Esophagus (tissue), 2 donors: ENCODE results near the gene PHF1. TPM values are rescaled to one million over a fixed set of nuclear protein-coding genes. Genes with fewer than 3 reads are reported as not detected.

Source experiments
- H3K27ac ChIP-seq, 2 donors: one replicate each; pipeline ENCODE4 v1.5.1; 2013; ENCODE audit warnings: low read depth in 2 of 2, mild to moderate bottlenecking in 2 of 2, inconsistent platforms in 1 of 2, low read length in 1 of 2, moderate library complexity in 1 of 2
- H3K27me3 ChIP-seq, 2 donors: one replicate each; pipeline ENCODE4 v1.6.1; 2013; ENCODE audit warnings: low read length in 2 of 2, control low read depth in 1 of 2, mild to moderate bottlenecking in 1 of 2; ENCODE audit not compliant: insufficient read depth in 2 of 2, control insufficient read depth in 1 of 2
- H3K36me3 ChIP-seq, 2 donors: one replicate each; pipeline ENCODE4 v1.6.1; 2013; ENCODE audit warnings: low read length in 1 of 2; ENCODE audit not compliant: control insufficient read depth in 2 of 2, insufficient read depth in 2 of 2
- H3K4me1 ChIP-seq, 2 donors: one replicate each; pipeline ENCODE4 v1.6.1; 2013; ENCODE audit warnings: low read length in 1 of 2; ENCODE audit not compliant: control insufficient read depth in 2 of 2, insufficient read depth in 2 of 2
- H3K4me3 ChIP-seq, 2 donors: one replicate each; pipeline ENCODE4 v1.5.1; 2013; ENCODE audit warnings: low read length in 2 of 2, mild to moderate bottlenecking in 2 of 2, low read depth in 1 of 2, moderate library complexity in 1 of 2
- H3K9me3 ChIP-seq, 2 donors: one replicate each; pipeline ENCODE4 v1.6.1; 2013; ENCODE audit warnings: mild to moderate bottlenecking in 2 of 2, low read depth in 1 of 2, low read length in 1 of 2, moderate library complexity in 1 of 2; ENCODE audit not compliant: control insufficient read depth in 2 of 2, insufficient read depth in 1 of 2
- WGBS, 2 donors: extraction: QIAGEN DNeasy Blood & Tissue Kit; methylation state at CpG; one replicate each; pipeline ENCODE4 v1.1.7; 2013; 5-methylcytosine and 5-hydroxymethylcytosine counted together
- polyA plus RNA-seq, 2 donors: library from polyadenylated mRNA; stranded (reverse); fragments of 200-250 nt; gene quantifications; one replicate each; pipeline ENCODE4 v1.2.3, GENCODE V29; 2013
- donor health status: healthy with polysubstance abuse.
- donor health status: Bipolar disorder and iron deficiency.

The PHF1 gene
- polyA plus RNA-seq, 2 donors = 27.3 to 46.0 TPM

DNA sequence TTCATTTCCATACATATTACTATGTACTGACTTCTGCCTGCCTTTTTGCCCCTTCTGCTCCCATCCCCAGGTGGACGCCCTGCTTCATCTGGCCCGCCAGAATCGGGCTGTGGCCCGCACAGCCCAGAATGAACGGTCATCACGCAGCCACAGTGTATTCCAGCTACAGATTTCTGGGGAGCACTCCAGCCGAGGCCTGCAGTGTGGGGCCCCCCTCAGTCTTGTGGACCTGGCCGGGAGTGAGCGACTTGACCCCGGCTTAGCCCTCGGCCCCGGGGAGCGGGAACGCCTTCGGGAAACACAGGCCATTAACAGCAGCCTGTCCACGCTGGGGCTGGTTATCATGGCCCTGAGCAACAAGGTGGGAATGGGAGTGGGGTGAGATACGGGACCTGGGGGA is 4.7 kb upstream of the PHF1 start:
- H3K36me3 ChIP-seq = peaks cover 0 to 9% of the 10 kb centered on the region in 2 donors
- H3K27ac ChIP-seq = no peak overlapping the region
- WGBS, 2 donors = 98% methylated on average over 17 of the region's 17 CpGs
- H3K4me1 ChIP-seq = no peaks in the 10 kb centered on the region
- H3K27me3 ChIP-seq = no peaks in the 10 kb centered on the region
- H3K9me3 ChIP-seq = no peaks in the 10 kb centered on the region
- H3K4me3 ChIP-seq = no peak overlapping the region

- no peaks in the 10 kb centered on the region for H3K9me3 ChIP-seq
- peaks cover 0 to 9% of the 10 kb centered on the region in 2 donors for H3K36me3 ChIP-seq
- H3K27me3 ChIP-seq = no peaks in the 10 kb centered on the region
- no peak overlapping the region for H3K4me3 ChIP-seq
- H3K27ac ChIP-seq = no peak overlapping the region
- peaks cover 0 to 3% of the 10 kb centered on the region in 2 donors for H3K4me1 ChIP-seq
- WGBS, 2 donors = 82 to 84% methylated on average over 5 of the region's 5 CpGs
Measured at GRCh38 chr6:33407132-33407718, 3.6 kb upstream of the PHF1 start.

- 0 to 1% methylated on average over 47 to 65 of the region's 65 CpGs for WGBS, 2 donors
- Histone ChIP-seq H3K9me3 (no peaks in the 10 kb centered on the region), H3K4me1 (peaks cover 3% of the 10 kb centered on the region in 2 donors), H3K27ac (peak overlapping the region; percentile 96 to 99), H3K4me3 (peak overlapping the region; percentile 66 to 84), H3K36me3 (peaks cover 0 to 27% of the 10 kb centered on the region in 2 donors), H3K27me3 (no peaks in the 10 kb centered on the region)
Measured at GRCh38 chr6:33410050-33410710, 634 bp upstream of the PHF1 start.

GRCh38 chr6:33411632-33412005 is 805 bp downstream of the PHF1 start:
- Histone ChIP-seq H3K9me3 (no peaks in the 10 kb centered on the region), H3K27me3 (no peaks in the 10 kb centered on the region), H3K36me3 (peaks cover 5 to 29% of the 10 kb centered on the region in 2 donors), H3K4me1 (peaks cover 3 to 5% of the 10 kb centered on the region in 2 donors), H3K4me3 (peak overlapping the region; percentile 61 to 84), H3K27ac (peak overlapping the region; percentile 92 to 96)
- 47 to 54% methylated on average over 6 of the region's 6 CpGs for WGBS, 2 donors

DNA sequence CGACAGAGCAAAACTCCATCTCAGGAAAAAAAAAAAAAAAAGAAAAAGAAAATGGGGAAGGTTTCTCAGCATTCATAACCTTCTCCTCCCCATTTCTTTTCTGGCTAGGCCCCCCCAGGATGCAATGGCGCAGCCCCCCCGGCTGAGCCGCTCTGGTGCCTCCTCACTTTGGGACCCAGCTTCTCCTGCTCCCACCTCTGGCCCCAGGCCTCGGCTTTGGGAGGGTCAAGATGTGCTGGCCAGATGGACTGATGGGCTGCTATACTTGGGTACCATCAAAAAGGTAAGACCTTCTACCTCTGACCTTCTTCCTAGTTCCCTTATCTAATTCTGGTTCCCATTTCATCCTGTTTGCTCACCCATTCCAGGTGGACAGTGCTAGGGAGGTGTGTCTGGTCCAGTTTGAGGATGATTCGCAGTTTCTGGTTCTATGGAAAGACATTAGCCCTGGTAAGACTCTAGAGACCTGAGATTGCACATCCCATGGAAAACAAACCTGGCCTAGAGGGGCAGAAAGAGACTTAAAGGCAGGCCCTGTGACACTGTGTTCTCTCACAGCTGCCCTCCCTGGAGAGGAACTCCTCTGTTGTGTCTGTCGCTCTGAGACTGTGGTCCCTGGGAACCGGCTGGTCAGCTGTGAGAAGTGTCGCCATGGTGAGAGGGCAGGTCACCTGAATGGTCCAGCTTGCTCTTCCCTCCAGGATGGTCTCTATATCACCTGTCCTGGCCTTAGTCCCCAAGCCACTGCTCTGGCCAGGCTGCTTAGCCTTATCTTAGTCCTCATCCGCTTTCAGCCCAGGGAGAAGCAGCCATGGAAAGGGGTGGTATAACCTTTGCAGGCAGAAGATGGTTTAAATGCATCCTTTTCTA is 1.6 kb downstream of the PHF1 start:
- Histone ChIP-seq H3K36me3 (peaks cover 5 to 29% of the 10 kb centered on the region in 2 donors), H3K4me1 (peaks cover 3 to 5% of the 10 kb centered on the region in 2 donors), H3K27me3 (no peaks in the 10 kb centered on the region), H3K4me3 (no peak overlapping the region), H3K9me3 (no peaks in the 10 kb centered on the region), H3K27ac (no peak overlapping the region)
- 90 to 91% methylated on average over 9 to 10 of the region's 10 CpGs for WGBS, 2 donors

DNA sequence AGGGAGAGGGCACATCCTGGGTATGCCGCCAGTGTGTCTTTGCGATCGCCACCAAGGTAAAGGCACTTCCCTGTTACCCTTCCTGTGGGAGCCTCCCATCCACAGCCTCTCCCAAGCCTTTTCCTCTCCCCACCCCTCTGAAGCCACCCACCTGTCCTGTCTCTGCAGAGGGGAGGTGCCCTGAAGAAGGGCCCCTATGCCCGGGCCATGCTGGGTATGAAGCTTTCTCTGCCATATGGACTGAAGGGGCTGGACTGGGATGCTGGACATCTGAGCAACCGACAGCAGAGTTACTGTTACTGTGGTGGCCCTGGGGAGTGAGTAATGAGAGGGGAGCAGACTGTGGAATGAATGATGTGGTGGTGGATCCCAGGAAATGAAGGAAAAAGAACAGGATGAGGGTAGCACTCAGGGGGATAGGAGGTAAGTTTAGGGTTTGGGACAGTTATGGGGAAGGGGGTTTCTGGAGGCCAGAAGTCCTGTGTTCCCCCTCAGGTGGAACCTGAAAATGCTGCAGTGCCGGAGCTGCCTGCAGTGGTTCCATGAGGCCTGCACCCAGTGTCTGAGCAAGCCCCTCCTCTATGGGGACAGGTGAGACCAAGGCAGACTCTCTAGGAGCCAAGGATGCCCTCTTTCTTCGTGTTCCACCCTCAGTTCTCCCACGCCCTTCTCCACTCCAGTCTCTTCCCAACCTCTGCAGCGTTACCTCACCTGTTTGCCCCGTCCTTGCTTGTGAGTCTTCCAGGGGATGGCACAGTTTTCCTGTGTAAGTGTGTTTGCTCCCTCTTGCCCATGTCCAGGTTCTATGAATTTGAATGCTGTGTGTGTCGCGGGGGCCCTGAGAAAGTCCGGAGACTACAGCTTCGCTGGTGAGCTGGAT is 2.7 kb downstream of the PHF1 start:
- Histone ChIP-seq H3K9me3 (no peaks in the 10 kb centered on the region), H3K27me3 (no peaks in the 10 kb centered on the region), H3K36me3 (peaks cover 5 to 29% of the 10 kb centered on the region in 2 donors), H3K4me3 (no peak overlapping the region), H3K4me1 (peaks cover 3 to 6% of the 10 kb centered on the region in 2 donors), H3K27ac (peak overlapping the region in 1 of 2 donors; percentile 19)
- 81 to 87% methylated on average over 14 of the region's 14 CpGs for WGBS, 2 donors

GRCh38 chr6:33414592-33415271 is 3.9 kb downstream of the PHF1 start:
- H3K4me1 ChIP-seq = peaks cover 3 to 9% of the 10 kb centered on the region in 2 donors
- no peaks in the 10 kb centered on the region for H3K9me3 ChIP-seq
- WGBS, 2 donors = 69 to 73% methylated on average over 12 of the region's 12 CpGs
- peaks cover 5 to 29% of the 10 kb centered on the region in 2 donors for H3K36me3 ChIP-seq
- H3K4me3 ChIP-seq = no peak overlapping the region
- H3K27me3 ChIP-seq = no peaks in the 10 kb centered on the region
- H3K27ac ChIP-seq = no peak overlapping the region

GRCh38 chr6:33415831-33416230 is 5.0 kb downstream of the PHF1 start:
- WGBS, 2 donors = 67 to 69% methylated on average over 9 of the region's 9 CpGs
- Histone ChIP-seq H3K4me3 (no peak overlapping the region), H3K9me3 (no peaks in the 10 kb centered on the region), H3K27ac (no peak overlapping the region), H3K4me1 (peaks cover 3 to 9% of the 10 kb centered on the region in 2 donors), H3K27me3 (no peaks in the 10 kb centered on the region), H3K36me3 (peaks cover 5 to 29% of the 10 kb centered on the region in 2 donors)
